ENCODE measurements around the gene HSP90B1. TPM values are rescaled to one million over a fixed set of nuclear protein-coding genes. Genes with fewer than 3 reads are reported as not detected.

The HSP90B1 gene
- total and polyA plus RNA-seq, 9 of the 15 experiments (the other 6 are each of a cell fraction or from before 2014, with no cell fraction given) = 196 to 719 (median 557) TPM

- TF ChIP-seq ARID3B (CRISPR knock-in tag; IDR thresholded peaks at IDR 0.05; ENCODE audit: borderline replicate concordance) (no peak), SREBF2 (CRISPR knock-in tag; IDR thresholded peaks at IDR 0.05) (no peak), NKRF (IDR thresholded peaks at IDR 0.05; ENCODE audit: borderline replicate concordance) (no peak; the same call in 1 of the 2 replicates), ZNF766 (CRISPR knock-in tag; conservative IDR thresholded peaks at IDR 0.05) (peak; percentile 88), FOXJ2 (tag; IDR thresholded peaks at IDR 0.05) (peak; percentile 90), JUNB (CRISPR knock-in tag; conservative IDR thresholded peaks at IDR 0.05) (no peak), ZBTB7A (IDR thresholded peaks at IDR 0.05; ENCODE audit: borderline replicate concordance, control insufficient read depth, low read depth, low read length) (peak; percentile 15; the same call in 1 of the 2 replicates), MTA2 (IDR thresholded peaks at IDR 0.05; ENCODE audit: low read depth) (0 out of 2 replicates have a peak, but pooled peaks have one; percentile 51), HCFC1 (IDR thresholded peaks at IDR 0.05; ENCODE audit: low read depth, low read length) (peak; percentile 8; the same call in 1 of the 2 replicates), ZBTB11 (CRISPR knock-in tag; IDR thresholded peaks at IDR 0.05) (peak in 1 of 3 experiments; percentile 76; a peak in 2 of 6 replicates), RBM34 (IDR thresholded peaks at IDR 0.05; ENCODE audit: borderline replicate concordance, insufficient read depth, low read length) (no peak), ZNF282 (CRISPR knock-in tag; IDR thresholded peaks at IDR 0.05) (no peak), MXI1 (IDR thresholded peaks at IDR 0.05; ENCODE audit: low read depth, low read length) (peak; percentile 99), TFAM (CRISPR knock-in tag; conservative IDR thresholded peaks at IDR 0.05) (no peak), MYBL2 (IDR thresholded peaks at IDR 0.05; ENCODE audit: low read depth) (no peak), MYBL2 (CRISPR knock-in tag; IDR thresholded peaks at IDR 0.05; ENCODE audit: borderline replicate concordance) (no peak), VEZF1 (CRISPR knock-in tag; IDR thresholded peaks at IDR 0.05) (peak; percentile 98), SRF (CRISPR knock-in tag; IDR thresholded peaks at IDR 0.05) (no peak), ZNF584 (CRISPR knock-in tag; IDR thresholded peaks at IDR 0.05; ENCODE audit: low read depth) (peak; percentile 88), ZNF324 (CRISPR knock-in tag; IDR thresholded peaks at IDR 0.05) (no peak), RFX1 (IDR thresholded peaks at IDR 0.05) (peak; percentile 100)
These were observed 501 bp upstream of the HSP90B1 start (continued) for GRCh38 chr12:103929784-103930033.

Measured in K562 (cell line).